Measurements from ENCODE around the gene RBM5. TPM values are rescaled to one million over a fixed set of nuclear protein-coding genes. Genes with fewer than 3 reads are reported as not detected.

RBM5 gene
- total and polyA plus RNA-seq, 8 donors, result 25.0 to 464 (median 256) TPM

- peak in 2 of 3 donors; percentile 79 to 94 for TF ChIP-seq POLR2AphosphoS5 (IDR thresholded peaks at IDR 0.05)
- TF ChIP-seq POLR2A (IDR thresholded peaks at IDR 0.05), result no peak
- TF ChIP-seq CTCF (IDR thresholded peaks at IDR 0.05), result no peak
- TF ChIP-seq EP300 (IDR thresholded peaks at IDR 0.05), result no peak
- 0 to 1% (median 1%) methylated on average over 18 to 98 of the region's 98 CpGs; no CpG with 5 or more reads in 1 of the 5 donors for WGBS, 5 donors
- H3K4me3 ChIP-seq, result peak within 1 kb of the TSS; percentile 59 to 73 (median 64)
Measured at GRCh38 chr3:50154840-50155490, 66.2 kb downstream of the RBM5 start, which contains the start of gene SEMA3F. Gene SEMA3F (plus strand): TSS chr3:50155324. CDS start chr3:50159623, 4,299 bp downstream.

GRCh38 chr3:50155491-50155878 is 66.8 kb downstream of the RBM5 start:
- H3K27me3 ChIP-seq, result peaks cover 0 to 39% (median 12%) of the 10 kb centered on the region in 3 donors
- peak overlapping the region; percentile 59 to 73 (median 64) for H3K4me3 ChIP-seq
- peak overlapping the region; percentile 82 to 90 (median 85) for H3K27ac ChIP-seq
- H3K9me3 ChIP-seq, result no peaks in the 10 kb centered on the region
- H3K36me3 ChIP-seq, result no peaks in the 10 kb centered on the region
- WGBS, 5 donors, result 1 to 4% (median 2%) methylated on average over 6 to 37 of the region's 37 CpGs
- TF ChIP-seq POLR2A (IDR thresholded peaks at IDR 0.05), result no peak
- TF ChIP-seq CTCF (IDR thresholded peaks at IDR 0.05), result no peak
- no peak for TF ChIP-seq POLR2AphosphoS5 (IDR thresholded peaks at IDR 0.05)
- no peak for TF ChIP-seq EP300 (IDR thresholded peaks at IDR 0.05)
- no peak for DNase-seq
- H3K4me1 ChIP-seq, result peaks cover 45 to 76% (median 75%) of the 10 kb centered on the region in 4 donors
- intact Hi-C loops (cut with DNase I; ENCODE audit: low total_unique reads), result no loop called here

More at GRCh38 chr3:50154840-50155490, 66.2 kb downstream of the RBM5 start, which contains the start of gene SEMA3F:
- peaks cover 39 to 76% (median 72%) of the 10 kb centered on the region in 4 donors for H3K4me1 ChIP-seq
- DNase-seq, result peak; percentile 83 to 92
- H3K36me3 ChIP-seq, result no peaks in the 10 kb centered on the region
- peaks cover 0 to 39% (median 12%) of the 10 kb centered on the region in 3 donors for H3K27me3 ChIP-seq
- H3K9me3 ChIP-seq, result no peaks in the 10 kb centered on the region
- intact Hi-C loops (cut with DNase I; ENCODE audit: low total_unique reads), result no loop called here
- H3K27ac ChIP-seq, result peak within 1 kb of the TSS; percentile 82 to 90 (median 85)

GRCh38 chr3:50155891-50156290 is 67.2 kb downstream of the RBM5 start:
- intact Hi-C loops (cut with DNase I; ENCODE audit: low total_unique reads), result no loop called here
- DNase-seq, result peak in 1 of 2 donors; percentile 59
- H3K27ac ChIP-seq, result peak overlapping the region; percentile 82 to 90 (median 85)
- H3K36me3 ChIP-seq, result no peaks in the 10 kb centered on the region
- H3K27me3 ChIP-seq, result peaks cover 0 to 39% (median 12%) of the 10 kb centered on the region in 3 donors
- peaks cover 49 to 76% (median 75%) of the 10 kb centered on the region in 4 donors for H3K4me1 ChIP-seq
- WGBS, 5 donors, result 9 to 23% (median 15%) methylated on average over 13 of the region's 13 CpGs
- peak overlapping the region; percentile 59 to 73 (median 64) for H3K4me3 ChIP-seq
- TF ChIP-seq POLR2AphosphoS5 (IDR thresholded peaks at IDR 0.05), result no peak
- no peak for TF ChIP-seq POLR2A (IDR thresholded peaks at IDR 0.05)
- TF ChIP-seq CTCF (IDR thresholded peaks at IDR 0.05), result no peak
- no peak for TF ChIP-seq EP300 (IDR thresholded peaks at IDR 0.05)
- no peaks in the 10 kb centered on the region for H3K9me3 ChIP-seq

GRCh38 chr3:50156549-50157493 is 68.1 kb downstream of the RBM5 start:
- Histone ChIP-seq H3K4me1 (peaks cover 58 to 76% (median 75%) of the 10 kb centered on the region in 4 donors), H3K27ac (peak overlapping the region; percentile 82 to 90 (median 85)), H3K27me3 (peaks cover 0 to 39% (median 12%) of the 10 kb centered on the region in 3 donors), H3K36me3 (no peaks in the 10 kb centered on the region), H3K4me3 (peak overlapping the region; percentile 59 to 73 (median 64)), H3K9me3 (no peaks in the 10 kb centered on the region)
- intact Hi-C loops (cut with DNase I; ENCODE audit: low total_unique reads), result no loop called here
- 7 to 18% (median 11%) methylated on average over 18 to 20 of the region's 20 CpGs for WGBS, 5 donors
- DNase-seq, result peak; percentile 57 to 84
- no peak for TF ChIP-seq EP300 (IDR thresholded peaks at IDR 0.05)
- no peak for TF ChIP-seq CTCF (IDR thresholded peaks at IDR 0.05)
- no peak for TF ChIP-seq POLR2AphosphoS5 (IDR thresholded peaks at IDR 0.05)
- TF ChIP-seq POLR2A (IDR thresholded peaks at IDR 0.05), result no peak
